PC-3 (cell line): Measurements from ENCODE around the gene CNMD. TPM values are rescaled to one million over a fixed set of nuclear protein-coding genes. Genes with fewer than 3 reads are reported as not detected.

Experiments
- ATAC-seq: fragments of 200-7000 bp; cut with Tn5 transposase; 2 replicates; pipeline ENCODE4 v1.9.1; 2020; ENCODE audit warnings: mild to moderate bottlenecking, moderate library complexity
- BruUV-seq: library from RNA; stranded (reverse); fragments of 400-500 nt; replicated peaks from 2 replicates; lab custom pipeline; 2021; lab: Mats Ljungman, UMichigan
- CTCF ChIA-PET: fragments of 300-600 bp; sonication (Branson Sonifier 250); formaldehyde crosslinking; loops from one replicate; lab custom pipeline; 2022; ENCODE audit warnings: antibody characterized with exemption; lab: Charles Lee
- POLR2A ChIA-PET: fragments of 300-600 bp; sonication (Branson Sonifier 250); formaldehyde crosslinking; loops from one replicate; lab custom pipeline; 2022; ENCODE audit warnings: antibody characterized with exemption; ENCODE audit not compliant: unreplicated experiment; lab: Charles Lee
- DNase-seq: peaks from one replicate; pipeline ENCODE4 v3.0.0-alpha.2; 2015
- H2AFZ ChIP-seq: fragments of 300-600 bp; sonication (generic); 2 replicates; pipeline ENCODE4 v1.6.0; 2016; ENCODE audit warnings: antibody characterized with exemption, low read length
- H3F3A ChIP-seq: fragments of 300-600 bp; sonication (generic); one replicate; pipeline ENCODE4 v1.6.0; 2017; ENCODE audit warnings: antibody characterized with exemption, low read length, control low read depth, mild to moderate bottlenecking; ENCODE audit not compliant: unreplicated experiment
- H3K27ac ChIP-seq: fragments of 300-600 bp; sonication (generic); 2 replicates; pipeline ENCODE4 v1.5.1; 2016; ENCODE audit warnings: mild to moderate bottlenecking, low read length
- H3K27me3 ChIP-seq: fragments of 300-600 bp; sonication (generic); 2 replicates; pipeline ENCODE4 v1.6.1; 2016; ENCODE audit warnings: low read length, mixed read lengths
- H3K36me3 ChIP-seq: fragments of 300-600 bp; sonication (generic); 2 replicates; pipeline ENCODE4 v1.6.1; 2016; ENCODE audit warnings: low read depth, mixed run types, low read length, mixed read lengths
- H3K4me1 ChIP-seq: fragments of 300-600 bp; sonication (generic); 2 replicates; pipeline ENCODE4 v1.5.1; 2016; ENCODE audit warnings: low read length; ENCODE audit not compliant: insufficient read depth
- H3K4me2 ChIP-seq: fragments of 300-600 bp; sonication (generic); 2 replicates; pipeline ENCODE4 v1.6.0; 2016; ENCODE audit warnings: low read length
- H3K4me3 ChIP-seq: fragments of 300-600 bp; sonication (generic); 2 replicates; pipeline ENCODE4 v1.5.1; 2016; ENCODE audit warnings: mild to moderate bottlenecking, low read length, mixed read lengths
- H3K79me2 ChIP-seq: fragments of 300-600 bp; sonication (generic); 2 replicates; pipeline ENCODE4 v1.6.1; 2017; ENCODE audit warnings: low read length, mixed read lengths
- H3K9ac ChIP-seq: fragments of 300-600 bp; sonication (generic); 2 replicates; pipeline ENCODE4 v1.6.0; 2016; ENCODE audit warnings: mild to moderate bottlenecking, low read length
- H3K9me2 ChIP-seq: fragments of 300-600 bp; sonication (generic); replicated peaks from 2 replicates; pipeline ENCODE4 v1.6.1; 2016; ENCODE audit warnings: mixed run types, low read length, mixed read lengths
- H3K9me3 ChIP-seq: fragments of 300-600 bp; sonication (generic); 2 replicates; pipeline ENCODE4 v1.6.1; 2016; ENCODE audit warnings: low read length, mixed read lengths
- H4K20me1 ChIP-seq: fragments of 300-600 bp; sonication (generic); 2 replicates; pipeline ENCODE4 v1.6.1; 2016; ENCODE audit warnings: low read length, mixed read lengths
- CTCF ChIP-seq: fragments of 300-600 bp; sonication (generic); conservative IDR thresholded peaks from 2 replicates; pipeline ENCODE4 v1.5.1; 2017; ENCODE audit warnings: antibody characterized with exemption, low read depth, mild to moderate bottlenecking, low read length
- EZH2 ChIP-seq: fragments of 300-600 bp; sonication (generic); IDR thresholded peaks from one replicate; pipeline ENCODE4 v1.6.1; 2017; ENCODE audit warnings: antibody characterized with exemption, mild to moderate bottlenecking, low read length; ENCODE audit not compliant: unreplicated experiment
- EZH2phosphoT487 ChIP-seq: fragments of 300-600 bp; sonication (generic); IDR thresholded peaks from 2 replicates; pipeline ENCODE4 v1.6.1; 2018; ENCODE audit warnings: mild to moderate bottlenecking, antibody characterized with exemption, low read length, borderline replicate concordance
- intact Hi-C: fragments of 100-400 bp; cut with micrococcal nuclease; formaldehyde crosslinking; loops from 2 replicates; pipeline ENCODE4 v1.9.0; 2023
- total RNA-seq: library from RNA; depleted of rRNA; stranded (reverse); fragments of >200 nt; gene quantifications from 2 replicates; pipeline ENCODE4 v1.2.3, GENCODE V29; 2014

The CNMD gene
- total RNA-seq, 1 experiment from 2014 or later = not detected

- H3K27ac ChIP-seq = no peak overlapping the region
- H3K9me3 ChIP-seq = no peaks in the 10 kb centered on the region
- TF ChIP-seq CTCF (no peak), EZH2 (no peak), EZH2phosphoT487 (no peak)
- no peaks in the 10 kb centered on the region for H3K36me3 ChIP-seq
- ChIA-PET POLR2A (no interaction called here), CTCF (interaction anchor here (0.6 kb wide), 1 partner anchor 55 kb away, joined by 5 read pairs; no protein-coding TSS in a partner anchor)
- H2AFZ ChIP-seq = no peak overlapping the region
- ATAC-seq = no peak
- peaks cover 11% of the 10 kb centered on the region for H3K27me3 ChIP-seq
- no peaks in the 10 kb centered on the region for H3K9me2 ChIP-seq
- H3K4me2 ChIP-seq = no peak overlapping the region
- H3K9ac ChIP-seq = no peak overlapping the region
- intact Hi-C loops = no loop called here
- H3K4me3 ChIP-seq = no peak overlapping the region
- H4K20me1 ChIP-seq = no peaks in the 10 kb centered on the region
- H3F3A ChIP-seq = no peaks in the 10 kb centered on the region
- no peaks in the 10 kb centered on the region for H3K4me1 ChIP-seq
- no peak for DNase-seq
- no peaks in the 10 kb centered on the region for H3K79me2 ChIP-seq
- BruUV-seq = no TSS peak
Observed at GRCh38 chr13:52750713-52751112, 11.1 kb upstream of the CNMD start.

GRCh38 chr13:52749419-52749818, 9.8 kb upstream of the CNMD start:
- Histone ChIP-seq H3K9ac (no peak overlapping the region), H3F3A (no peaks in the 10 kb centered on the region), H3K79me2 (no peaks in the 10 kb centered on the region), H3K9me2 (no peaks in the 10 kb centered on the region), H3K4me2 (no peak overlapping the region), H4K20me1 (no peaks in the 10 kb centered on the region), H3K27me3 (peaks cover 11% of the 10 kb centered on the region; the same call in 1 of the 2 replicates), H3K27ac (no peak overlapping the region), H2AFZ (no peak overlapping the region), H3K4me1 (no peaks in the 10 kb centered on the region), H3K4me3 (no peak overlapping the region), H3K36me3 (no peaks in the 10 kb centered on the region), H3K9me3 (no peaks in the 10 kb centered on the region)
- BruUV-seq = no TSS peak
- no peak for DNase-seq
- ChIA-PET POLR2A (no interaction called here), CTCF (no interaction called here)
- intact Hi-C loops = no loop called here
- no peak for TF ChIP-seq EZH2
- TF ChIP-seq EZH2phosphoT487 = no peak
- TF ChIP-seq CTCF = no peak
- no peak for ATAC-seq

GRCh38 chr13:52746141-52746540, 6.5 kb upstream of the CNMD start:
- BruUV-seq = no TSS peak

More at GRCh38 chr13:52746141-52746540, 6.5 kb upstream of the CNMD start:
- intact Hi-C loops = no loop called here
- no peaks in the 10 kb centered on the region for H3K36me3 ChIP-seq
- ATAC-seq (no peak), DNase-seq (no peak)
- H3K27ac ChIP-seq = no peak overlapping the region
- no peak overlapping the region for H3K9ac ChIP-seq
- TF ChIP-seq EZH2 (no peak), CTCF (no peak), EZH2phosphoT487 (no peak)
- peaks cover 11% of the 10 kb centered on the region; the same call in 1 of the 2 replicates for H3K27me3 ChIP-seq
- ChIA-PET POLR2A (no interaction called here), CTCF (no interaction called here)
- H3F3A ChIP-seq = no peaks in the 10 kb centered on the region
- H3K4me3 ChIP-seq = no peak overlapping the region
- H3K9me2 ChIP-seq = no peaks in the 10 kb centered on the region
- no peaks in the 10 kb centered on the region for H3K79me2 ChIP-seq
- H2AFZ ChIP-seq = no peak overlapping the region
- no peaks in the 10 kb centered on the region for H3K9me3 ChIP-seq
- no peaks in the 10 kb centered on the region for H4K20me1 ChIP-seq
- no peak overlapping the region for H3K4me2 ChIP-seq
- H3K4me1 ChIP-seq = no peaks in the 10 kb centered on the region
